Measurements from ENCODE around the gene CYP19A1. TPM values are rescaled to one million over a fixed set of nuclear protein-coding genes. Genes with fewer than 3 reads are reported as not detected.

The CYP19A1 gene
- total and polyA plus RNA-seq, 2 of the 8 experiments (the other 6 are each of a cell fraction or from before 2014, with no cell fraction given), result not detected

- H3K14ac ChIP-seq (ENCODE audit: insufficient read length), result no peak overlapping the region
- ChIA-PET POLR2A (ENCODE audit: partially characterized antibody) (interaction anchor here (0.7 kb wide), 1 partner anchor 11 kb away, joined by 3 read pairs; no protein-coding TSS in a partner anchor), CTCF (ENCODE audit: partially characterized antibody) (interaction anchor here (0.6 to 7.6 kb wide), 5 partner anchors 10 to 79 kb away, joined by 3 to 42 read pairs (median 3); no protein-coding TSS in a partner anchor)
- H3K18ac ChIP-seq (ENCODE audit: extremely low read depth, low read length), result no peak overlapping the region
- H3K36me3 ChIP-seq (ENCODE audit: control insufficient read depth in 2 of 4, insufficient read depth in 4 of 4, low read length in 3 of 4), result no peaks in the 10 kb centered on the region
- no peaks in the 10 kb centered on the region for H3K9me3 ChIP-seq (ENCODE audit: insufficient read depth in 2 of 2, low read depth in 1 of 2, low read length in 1 of 2)
- no peak overlapping the region for H2BK15ac ChIP-seq (ENCODE audit: low read length)
- no peak for TF ChIP-seq RNF2 (IDR thresholded peaks at IDR 0.05; ENCODE audit: borderline replicate concordance, low read depth, low read length, missing control alignments, poor library complexity, severe bottlenecking)
- no peak for TF ChIP-seq CTBP2 (IDR thresholded peaks at IDR 0.05; ENCODE audit: borderline replicate concordance, insufficient read depth, insufficient read length, low read length)
- no peak for TF ChIP-seq PHF8 (conservative IDR thresholded peaks at IDR 0.05; ENCODE audit: low read depth, low read length)
- no peak for TF ChIP-seq TAF7 (optimal IDR thresholded peaks at IDR 0.05; ENCODE audit: borderline replicate concordance, low read depth, low read length)
- TF ChIP-seq TCF12 (IDR thresholded peaks at IDR 0.05; ENCODE audit: low read depth, low read length), result no peak
- 85% methylated on average over 7 of the region's 7 CpGs; no CpG with 5 or more reads in 1 of the 2 experiments for WGBS, 2 experiments (ENCODE audit: extremely low coverage in 1 of 2, insufficient coverage in 1 of 2, insufficient read length in 1 of 2, insufficient replicate concordance in 2 of 2, low coverage in 1 of 2, low lambda C conversion rate in 2 of 2, missing lambda C conversion rate in 1 of 2)
- H3K79me2 ChIP-seq (ENCODE audit: control insufficient read depth in 1 of 2, insufficient read depth in 2 of 2, low read length in 2 of 2), result no peaks in the 10 kb centered on the region
- H3K27ac ChIP-seq (ENCODE audit: low read depth, low read length), result no peak overlapping the region
- H3K27me3 ChIP-seq (replicated peaks in 1 of 4; ENCODE audit: control insufficient read depth in 3 of 4, extremely low read depth in 1 of 4, insufficient read depth in 3 of 4, low read length in 3 of 4), result no peaks in the 10 kb centered on the region; a peak in 1 of 7 replicates
- H3K56ac ChIP-seq (replicated peaks; ENCODE audit: insufficient read length, low read depth, low read length), result no peak overlapping the region
- H2BK5ac ChIP-seq (ENCODE audit: low read depth, low read length), result no peak overlapping the region
- H2BK12ac ChIP-seq (ENCODE audit: low read depth, low read length), result no peak overlapping the region
- no peak overlapping the region for H4K8ac ChIP-seq (ENCODE audit: extremely low read depth, insufficient read depth, low read length)
- H3K9ac ChIP-seq (replicated peaks in 1 of 4; ENCODE audit: extremely low read depth in 1 of 4, low read depth in 3 of 4, low read length in 3 of 4), result no peak overlapping the region
- no peak overlapping the region for H2BK120ac ChIP-seq (replicated peaks; ENCODE audit: low read depth, low read length)
- H3K4ac ChIP-seq (replicated peaks; ENCODE audit: insufficient read length, low read depth, low read length), result no peak overlapping the region
- H3K79me1 ChIP-seq (ENCODE audit: low read depth, low read length), result no peaks in the 10 kb centered on the region
- H2AFZ ChIP-seq (ENCODE audit: low read length), result no peak overlapping the region
- H2BK20ac ChIP-seq (ENCODE audit: low read length), result no peak overlapping the region
- no peaks in the 10 kb centered on the region for H3K4me1 ChIP-seq (replicated peaks in 1 of 4; ENCODE audit: control insufficient read depth in 3 of 4, insufficient read depth in 4 of 4, low read length in 3 of 4)
- H4K5ac ChIP-seq (ENCODE audit: insufficient read length, low read depth, low read length), result no peak overlapping the region
- no peak for DNase-seq (ENCODE audit: low read depth in 1 of 2, low spot score in 2 of 2)
- no peak overlapping the region for H3K4me2 ChIP-seq (ENCODE audit: insufficient read depth in 1 of 2, low read depth in 2 of 2, low read length in 2 of 2)
- no peaks in the 10 kb centered on the region for H4K20me1 ChIP-seq (replicated peaks in 1 of 2; ENCODE audit: control insufficient read depth in 1 of 2, insufficient read depth in 2 of 2, low read length in 2 of 2)
- no peak overlapping the region for H3K4me3 ChIP-seq (ENCODE audit: extremely low read depth in 1 of 4, insufficient read depth in 2 of 4, low read depth in 3 of 4, low read length in 4 of 4)
- H3K23me2 ChIP-seq (ENCODE audit: low read depth, low read length), result no peaks in the 10 kb centered on the region
- no peak for FAIRE-seq
- H4K91ac ChIP-seq (replicated peaks; ENCODE audit: insufficient read length, low read length), result no peak overlapping the region
- no peak overlapping the region for H3K23ac ChIP-seq (ENCODE audit: insufficient read length)
- no peak overlapping the region for H2AK5ac ChIP-seq (ENCODE audit: low read depth, low read length)
Measured at GRCh38 chr15:51359981-51360380, 21.6 kb upstream of the CYP19A1 start.
